Amygdala (tissue), 56 donors: Measurements from ENCODE around the gene APOO.

Experiments used
- DNase-seq, 56 donors: peaks; one replicate each; lab custom pipeline; 2025; lab: John Stamatoyannopoulos, UW

APOO gene

GRCh38 chrX:23907498-23908218, at the start of gene APOO, which contains the start of gene CXorf58:
APOO (minus strand) TSS chrX:23907938; CDS start chrX:23907702, 236 bp downstream.
CXorf58 (plus strand) TSS chrX:23908006; CDS start chrX:23910303, 2,297 bp downstream.
- peak; percentile 1 to 91 (median 74) for DNase-seq

DNA sequence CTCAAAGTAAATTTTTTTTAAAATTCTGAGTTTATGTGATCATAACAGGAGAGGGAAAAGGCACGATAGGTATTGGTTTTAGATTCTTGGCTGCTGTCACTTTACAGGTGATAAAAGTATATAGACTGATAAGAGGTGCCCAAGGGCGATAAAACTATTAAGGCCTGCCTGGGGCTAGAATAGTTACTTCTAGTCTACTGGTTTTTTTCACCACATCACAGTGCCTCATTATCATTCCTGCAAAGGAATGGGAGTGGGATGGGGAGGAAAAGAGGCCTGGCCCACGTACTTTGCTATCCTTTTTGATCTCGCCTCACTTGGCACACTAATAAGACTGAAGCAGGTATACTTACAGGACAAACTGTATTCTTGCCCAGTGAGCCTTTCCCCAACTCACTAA, 46.7 kb upstream of the APOO start:
- DNase-seq = no peak

DNA sequence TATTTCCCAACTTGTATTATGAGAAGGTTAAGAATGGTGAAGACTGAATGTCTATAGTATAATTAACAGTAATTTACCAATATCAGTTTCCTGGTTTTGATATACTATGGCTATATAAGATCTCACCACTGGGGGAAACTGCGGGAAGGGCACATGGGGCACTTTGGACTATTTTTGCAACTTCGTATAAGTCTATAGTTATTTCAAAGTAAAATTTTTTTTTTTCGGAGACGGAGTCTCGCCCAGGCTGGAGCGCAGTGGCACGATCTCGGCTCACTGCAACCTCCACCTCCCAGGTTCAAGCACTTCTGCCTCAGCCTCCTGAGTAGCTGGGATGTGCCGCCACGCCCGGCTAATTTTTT, 46.2 kb upstream of the APOO start:
- no peak for DNase-seq

DNA sequence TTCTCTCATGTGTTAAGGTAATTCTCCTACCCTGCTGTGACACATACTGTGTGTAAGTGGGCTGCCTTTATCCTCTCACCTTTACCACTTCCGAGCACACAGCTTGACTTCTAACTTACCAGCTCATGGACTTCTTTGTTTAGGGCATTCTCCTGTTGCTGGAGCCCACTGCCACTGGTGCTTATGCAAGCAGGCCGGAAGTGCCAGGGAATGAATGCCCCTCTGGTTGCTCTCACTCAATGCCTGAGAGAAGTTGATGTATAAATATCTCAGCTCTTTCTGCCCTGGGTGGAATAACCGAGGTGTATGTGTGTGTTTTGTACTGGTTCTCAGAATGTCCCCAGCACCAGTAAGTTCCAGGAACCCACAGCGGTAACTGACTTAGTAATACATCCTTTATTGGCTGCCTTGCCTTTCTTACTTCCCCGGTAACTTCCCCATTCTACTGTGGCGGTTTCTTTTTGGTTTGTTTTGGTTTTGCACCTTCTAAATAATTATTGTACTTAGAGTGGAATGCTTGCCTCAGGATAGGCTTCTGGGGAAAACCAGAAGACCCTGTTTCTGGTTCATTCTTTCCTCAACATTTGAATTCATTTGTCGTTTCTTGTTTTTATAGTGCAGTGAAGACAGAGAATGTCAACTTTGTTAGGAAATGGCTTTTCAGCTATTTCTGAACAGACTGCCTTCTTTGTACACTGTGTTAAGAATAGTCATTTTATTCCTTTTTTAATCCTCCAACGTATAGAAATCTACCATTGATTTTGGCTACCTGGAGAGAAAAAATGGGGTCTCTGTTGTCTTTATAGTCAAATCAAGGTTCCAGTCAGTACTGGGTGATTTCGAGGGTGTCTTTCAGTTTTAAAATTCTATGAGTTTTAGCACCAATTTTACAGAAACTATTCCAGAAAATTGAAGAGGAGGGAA, 45.5 kb upstream of the APOO start:
- peak in 2 of 56 donors; percentile 0 for DNase-seq

DNA sequence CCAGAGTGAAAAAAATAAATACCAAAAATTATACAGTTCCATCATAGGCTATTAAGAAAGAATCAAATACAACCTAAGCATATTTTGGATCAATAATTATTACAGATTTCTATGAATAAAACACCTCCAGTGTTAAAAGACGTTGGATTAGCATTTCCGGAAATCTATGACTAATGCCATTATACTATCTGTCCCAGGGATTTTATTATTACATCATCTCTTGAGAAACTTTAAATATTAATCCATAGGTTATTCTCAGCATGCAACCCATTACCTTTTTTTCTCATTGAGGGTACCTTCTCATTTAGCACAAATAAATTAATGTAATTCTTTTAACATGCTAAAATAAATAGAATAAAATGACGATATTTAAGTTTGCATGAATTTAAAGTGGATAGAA, 44.7 kb upstream of the APOO start:
- no peak for DNase-seq

DNA sequence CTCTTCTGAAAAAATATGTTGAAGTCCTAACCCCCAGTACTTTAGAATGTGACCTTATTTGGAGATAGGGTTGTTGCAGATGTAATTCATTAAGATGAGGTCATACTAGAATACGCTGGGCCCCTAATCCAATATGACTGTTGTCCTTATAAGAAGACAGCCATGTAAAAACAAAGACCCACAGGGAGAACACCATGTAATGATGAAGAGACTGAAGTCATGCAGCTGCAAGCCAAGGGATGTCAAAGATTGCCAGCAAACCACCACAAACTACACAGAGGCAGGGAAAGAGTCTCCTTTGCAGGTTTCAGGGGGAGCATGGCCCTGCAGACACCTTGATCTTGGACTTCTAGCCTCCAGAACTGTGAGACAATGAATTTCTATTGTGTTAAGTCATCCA, 37.5 kb upstream of the APOO start:
- DNase-seq = no peak

GRCh38 chrX:23944234-23944633, 36.5 kb upstream of the APOO start:
- DNase-seq = no peak

GRCh38 chrX:23939203-23939602, 31.5 kb upstream of the APOO start:
- DNase-seq = no peak

DNA sequence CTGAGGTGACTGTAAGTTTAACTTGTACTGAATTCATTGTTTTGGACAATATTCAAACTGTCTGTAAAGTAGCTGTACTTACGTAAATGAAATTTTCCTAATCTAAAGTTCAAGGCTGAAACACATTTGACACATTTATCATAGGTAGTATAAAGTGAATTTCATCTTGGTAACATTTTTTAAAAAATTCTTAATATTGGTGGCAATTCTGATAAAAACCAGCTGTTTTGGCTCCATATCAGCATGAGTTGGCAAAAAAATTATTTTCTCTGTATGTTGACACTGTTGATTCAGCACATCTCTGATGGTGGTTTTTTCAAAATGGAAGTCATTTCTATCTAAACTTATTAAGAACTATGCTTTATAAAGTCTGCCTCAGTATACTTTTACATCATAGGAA, 31.0 kb upstream of the APOO start:
- no peak for DNase-seq

- no peak for DNase-seq
Observed at GRCh38 chrX:23937100-23937499, 29.4 kb upstream of the APOO start.

- no peak for DNase-seq
Observed at GRCh38 chrX:23936180-23936579, 28.4 kb upstream of the APOO start.

DNA sequence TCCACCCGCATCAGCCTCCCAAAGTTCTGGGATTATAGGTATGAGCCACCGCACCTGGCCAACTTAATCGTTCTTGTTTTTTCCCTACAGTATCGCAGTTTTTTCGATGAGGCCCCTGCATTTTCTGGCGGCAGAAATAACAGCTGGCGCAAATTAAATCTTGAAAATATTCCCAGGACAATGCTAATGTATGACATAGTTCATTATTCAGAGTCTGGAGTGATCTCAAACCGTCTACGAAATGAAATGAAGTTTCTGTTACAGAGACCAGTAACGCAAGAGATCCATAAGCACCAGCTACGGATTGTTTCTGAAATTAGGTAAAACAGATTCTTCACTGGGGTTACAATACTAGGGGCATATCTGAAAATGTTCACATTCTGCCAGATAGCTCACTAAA, 27.4 kb upstream of the APOO start:
- no peak for DNase-seq

DNA sequence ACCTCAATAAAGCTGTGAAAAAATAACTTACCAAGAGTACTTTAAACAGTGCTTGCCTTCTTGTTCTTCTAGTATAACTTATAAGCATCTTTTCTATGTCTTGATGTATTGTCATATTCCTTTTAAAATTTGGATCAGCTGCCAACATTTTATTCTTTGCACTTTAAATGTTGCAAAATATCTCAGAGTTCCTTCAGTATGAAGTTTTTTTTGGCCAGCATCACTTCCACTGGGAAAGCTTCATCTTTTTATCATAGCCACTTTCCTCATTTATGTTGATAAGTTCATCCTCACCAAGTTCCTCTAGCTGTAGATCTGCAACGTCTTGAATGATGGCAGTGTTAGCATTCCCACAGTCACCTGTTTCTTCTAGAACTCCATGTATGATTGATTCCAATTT, 24.3 kb upstream of the APOO start:
- no peak for DNase-seq

DNA sequence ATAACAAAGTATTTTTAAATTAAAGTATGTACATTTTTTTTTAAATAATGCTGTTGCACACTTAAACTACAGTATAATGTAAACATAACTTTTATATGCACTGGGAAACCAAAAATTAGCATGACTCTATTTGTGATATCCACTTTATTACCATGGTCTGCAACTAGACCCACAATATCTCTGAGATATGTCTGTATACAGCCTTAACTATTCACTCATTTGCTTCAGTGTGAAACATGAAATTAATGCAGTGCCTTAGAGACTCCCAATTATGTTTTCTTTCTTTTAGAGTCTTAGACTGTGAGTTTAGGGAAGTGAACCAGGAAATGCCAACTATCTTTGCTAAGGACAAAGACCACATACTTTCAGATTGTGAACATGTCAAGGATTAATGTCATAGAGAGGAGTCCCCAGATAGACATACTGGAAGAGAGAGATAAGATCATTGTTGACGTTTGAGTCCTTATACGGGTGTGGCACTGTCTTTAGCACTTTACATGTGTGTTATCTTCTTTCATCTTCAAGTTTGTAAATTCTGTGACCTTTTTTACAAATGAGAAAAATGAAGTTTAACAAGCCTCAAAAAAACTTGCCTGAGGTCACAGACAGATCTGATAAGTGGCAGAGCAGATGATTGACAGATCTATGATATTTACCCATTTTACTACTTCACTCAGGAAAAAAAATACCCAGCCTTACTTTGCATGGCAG, 23.3 kb upstream of the APOO start:
- no peak for DNase-seq

DNA sequence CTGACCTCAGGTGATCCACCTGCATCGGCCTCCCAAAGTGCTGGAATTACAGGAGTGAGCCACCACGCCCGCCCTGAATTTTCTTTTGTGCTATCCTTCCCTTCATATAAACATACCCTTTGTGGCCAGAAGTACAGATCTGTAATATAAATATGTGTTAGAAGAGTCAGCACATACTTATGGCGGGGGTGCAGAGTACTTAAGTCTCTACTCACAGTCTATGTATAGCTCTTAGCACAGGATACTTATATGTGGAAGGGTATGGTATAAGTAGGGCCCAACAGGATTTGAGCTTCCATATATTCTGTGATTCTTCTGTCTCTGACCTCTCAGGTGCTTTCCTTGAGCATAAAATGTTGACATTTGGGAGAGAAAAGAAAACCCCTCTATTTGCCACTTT, 18.3 kb upstream of the APOO start:
- no peak for DNase-seq

DNA sequence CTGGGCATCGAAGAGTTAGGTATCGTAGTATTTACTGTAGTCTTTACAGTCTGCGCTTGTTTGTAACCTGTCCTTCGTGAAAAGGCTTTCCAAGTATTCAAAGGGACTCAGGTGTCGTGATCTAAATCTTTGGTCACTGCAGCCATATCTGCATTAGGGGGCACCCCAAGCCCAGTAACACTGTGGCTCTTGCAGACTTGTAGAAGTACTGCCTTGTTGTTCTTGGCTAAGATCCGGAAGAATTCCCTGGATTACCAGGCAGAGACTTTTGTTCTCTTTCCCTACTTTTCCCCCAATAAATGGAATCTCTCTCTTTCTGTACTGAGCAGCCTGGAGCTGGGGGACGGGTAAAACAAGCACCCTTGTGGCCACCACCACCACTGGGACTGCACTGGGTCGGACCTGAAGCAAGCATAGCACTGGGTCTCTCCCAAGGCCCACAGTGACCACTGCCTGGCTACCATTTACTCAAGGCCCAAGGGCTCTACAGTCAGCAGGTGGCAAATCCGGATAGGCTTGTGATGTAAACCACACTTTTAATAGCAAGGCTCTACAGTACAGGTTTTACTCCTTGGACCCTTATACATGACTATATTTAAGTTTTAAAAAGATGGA, 12.1 kb upstream of the APOO start:
- no peak for DNase-seq

DNA sequence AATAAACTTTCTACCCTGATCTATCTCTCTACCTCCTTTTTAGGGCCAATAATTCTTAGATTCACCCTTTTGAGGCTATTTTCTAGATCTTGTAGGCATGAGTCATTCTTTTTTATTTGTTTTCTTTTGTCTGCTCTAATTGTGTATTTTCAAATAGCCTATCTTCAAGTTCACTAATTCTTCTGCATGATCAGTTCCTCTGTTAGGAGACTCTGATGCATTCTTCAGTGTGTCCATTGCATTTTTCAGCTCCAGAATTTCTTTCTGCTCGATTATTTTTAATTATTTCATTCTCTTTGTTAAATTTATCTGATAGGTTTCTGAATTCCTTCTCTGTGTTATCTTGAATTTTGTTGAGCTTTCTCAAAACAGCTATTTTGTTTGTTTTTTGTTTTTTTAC, 11.4 kb upstream of the APOO start:
- DNase-seq = no peak

GRCh38 chrX:23911126-23911835, 3.5 kb upstream of the APOO start:
- no peak for DNase-seq

DNA sequence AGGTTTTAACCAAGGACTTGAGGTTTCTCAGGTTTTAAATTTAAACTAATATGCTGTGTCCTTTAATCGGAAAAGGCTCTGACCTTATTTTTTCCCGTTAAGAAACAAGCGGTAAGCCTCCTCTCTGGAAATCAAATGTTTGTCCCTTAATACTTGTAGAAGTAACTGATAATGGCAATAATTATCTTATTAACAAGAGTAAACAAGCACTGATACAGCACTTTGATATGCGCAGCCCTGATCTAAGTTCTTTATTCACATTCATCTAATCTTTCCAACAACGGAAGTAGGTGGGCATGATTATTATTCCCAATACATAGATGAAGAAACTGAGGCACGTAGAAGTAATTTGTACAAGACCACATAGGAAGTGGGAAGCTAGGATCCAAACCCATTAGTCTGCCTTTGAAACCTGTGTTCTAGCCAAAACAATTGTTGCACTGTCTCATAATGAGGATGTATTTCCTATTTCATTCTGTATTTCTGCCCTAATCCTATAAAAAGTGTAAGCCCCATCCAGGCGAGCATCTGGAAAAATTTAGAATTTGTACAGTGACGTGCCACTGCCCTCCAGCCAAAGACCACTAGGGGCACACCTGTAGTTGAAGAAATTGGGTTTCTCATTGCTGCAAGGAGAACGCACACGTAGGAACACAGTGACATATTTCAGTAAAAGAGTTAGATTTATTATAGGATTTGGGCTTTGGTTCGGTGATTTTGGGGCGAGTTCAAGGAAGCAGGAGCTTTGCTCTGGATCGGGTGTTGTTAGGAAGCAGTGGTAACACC, 674 bp upstream of the APOO start:
- no peak for DNase-seq
